NCI-H524 treated with DMSO at 0.1 percent for 48 hours (cell line): ENCODE measurements around the gene TOR1AIP1.
"Not testable (repeated sequence)": the region's sequence is repeated elsewhere in the genome, so short reads cannot be mapped to it uniquely, and the experiment has no call there.

Experiments used
- DNase-seq: peaks from one replicate; lab custom pipeline; 2025; lab: John Stamatoyannopoulos, UW

The TOR1AIP1 gene

GRCh38 chr1:179937668-179938254 lies 55.7 kb downstream of the TOR1AIP1 start:
- DNase-seq: no peak

- DNase-seq: peak; percentile 92
These were observed 56.7 kb downstream of the TOR1AIP1 start for GRCh38 chr1:179938752-179939151.

GRCh38 chr1:179939941-179940340 lies 57.9 kb downstream of the TOR1AIP1 start:
- DNase-seq: no peak

GRCh38 chr1:179941454-179941853 lies 59.4 kb downstream of the TOR1AIP1 start:
- DNase-seq: no peak

GRCh38 chr1:179950651-179951050 lies 68.6 kb downstream of the TOR1AIP1 start:
- no peak for DNase-seq

GRCh38 chr1:179951383-179952144 lies 69.5 kb downstream of the TOR1AIP1 start:
- DNase-seq: no peak

- no peak for DNase-seq
These were observed 70.1 kb downstream of the TOR1AIP1 start for GRCh38 chr1:179952186-179952585.

- DNase-seq: no peak
These were observed 71.9 kb downstream of the TOR1AIP1 start for GRCh38 chr1:179953974-179954492.

GRCh38 chr1:179954493-179955286 lies 72.6 kb downstream of the TOR1AIP1 start, which contains the start of gene CEP350:
TSS of gene CEP350 (plus strand) at chr1:179954810. CDS start at chr1:179986182, 31,372 bp downstream.
- DNase-seq: peak; percentile 94

- no peak for DNase-seq
These were observed 73.2 kb downstream of the TOR1AIP1 start for GRCh38 chr1:179955287-179955680.

- DNase-seq: no peak
These were observed 73.6 kb downstream of the TOR1AIP1 start for GRCh38 chr1:179955731-179956130.

GRCh38 chr1:179958359-179958758 lies 76.3 kb downstream of the TOR1AIP1 start:
- DNase-seq: no peak

GRCh38 chr1:179962168-179962567 lies 80.1 kb downstream of the TOR1AIP1 start:
- DNase-seq: not testable (repeated sequence)

GRCh38 chr1:179966551-179966950 lies 84.5 kb downstream of the TOR1AIP1 start:
- no peak for DNase-seq

- no peak for DNase-seq
These were observed 86.4 kb downstream of the TOR1AIP1 start for GRCh38 chr1:179968284-179968993.

GRCh38 chr1:179968994-179969919 lies 87.2 kb downstream of the TOR1AIP1 start:
- no peak for DNase-seq
